Subcutaneous adipose tissue (tissue), 4 donors: ENCODE data around the gene ESYT3. TPM values are rescaled to one million over a fixed set of nuclear protein-coding genes. Genes with fewer than 3 reads are reported as not detected.

Experiments
- total RNA-seq, 4 donors: library from RNA; depleted of rRNA; stranded (reverse); fragments of >200 nt; gene quantifications; one replicate each; pipeline ENCODE4 v1.1.0, GENCODE V29; 2016
- TF ChIP-seq, protein P1 (sequence below): fragments of 450-650 bp; IDR thresholded peaks from one replicate; pipeline ENCODE4 v1.5.1; 2016; ENCODE audit warnings: low read depth, mild to moderate bottlenecking, control low read depth, antibody characterized with exemption, moderate library complexity

ESYT3 gene
- total RNA-seq, 4 donors from 2014 or later = 0.17 to 0.44 TPM; not detected in 2

DNA sequence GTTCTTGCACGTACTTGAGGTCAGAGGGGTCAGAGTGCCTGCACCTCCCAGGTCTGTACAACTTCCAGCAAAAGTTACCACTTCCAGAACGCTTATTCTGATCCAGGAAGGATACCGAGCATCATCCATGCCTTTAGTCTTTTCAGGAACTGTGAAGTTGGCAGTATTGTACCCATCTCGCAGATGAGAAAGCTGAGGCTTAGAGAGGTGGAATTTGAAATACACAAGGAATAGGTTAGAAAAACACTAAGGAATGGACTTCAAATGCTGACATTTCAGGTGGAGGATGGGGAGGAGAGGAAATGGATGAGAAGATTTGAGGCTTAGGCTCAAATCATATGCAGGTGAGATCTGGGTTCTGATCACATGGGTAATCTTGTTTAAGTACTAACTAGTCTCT lies 11.2 kb downstream of the ESYT3 start:
- TF ChIP-seq, protein P1, sequence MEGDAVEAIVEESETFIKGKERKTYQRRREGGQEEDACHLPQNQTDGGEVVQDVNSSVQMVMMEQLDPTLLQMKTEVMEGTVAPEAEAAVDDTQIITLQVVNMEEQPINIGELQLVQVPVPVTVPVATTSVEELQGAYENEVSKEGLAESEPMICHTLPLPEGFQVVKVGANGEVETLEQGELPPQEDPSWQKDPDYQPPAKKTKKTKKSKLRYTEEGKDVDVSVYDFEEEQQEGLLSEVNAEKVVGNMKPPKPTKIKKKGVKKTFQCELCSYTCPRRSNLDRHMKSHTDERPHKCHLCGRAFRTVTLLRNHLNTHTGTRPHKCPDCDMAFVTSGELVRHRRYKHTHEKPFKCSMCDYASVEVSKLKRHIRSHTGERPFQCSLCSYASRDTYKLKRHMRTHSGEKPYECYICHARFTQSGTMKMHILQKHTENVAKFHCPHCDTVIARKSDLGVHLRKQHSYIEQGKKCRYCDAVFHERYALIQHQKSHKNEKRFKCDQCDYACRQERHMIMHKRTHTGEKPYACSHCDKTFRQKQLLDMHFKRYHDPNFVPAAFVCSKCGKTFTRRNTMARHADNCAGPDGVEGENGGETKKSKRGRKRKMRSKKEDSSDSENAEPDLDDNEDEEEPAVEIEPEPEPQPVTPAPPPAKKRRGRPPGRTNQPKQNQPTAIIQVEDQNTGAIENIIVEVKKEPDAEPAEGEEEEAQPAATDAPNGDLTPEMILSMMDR = no peak

DNA sequence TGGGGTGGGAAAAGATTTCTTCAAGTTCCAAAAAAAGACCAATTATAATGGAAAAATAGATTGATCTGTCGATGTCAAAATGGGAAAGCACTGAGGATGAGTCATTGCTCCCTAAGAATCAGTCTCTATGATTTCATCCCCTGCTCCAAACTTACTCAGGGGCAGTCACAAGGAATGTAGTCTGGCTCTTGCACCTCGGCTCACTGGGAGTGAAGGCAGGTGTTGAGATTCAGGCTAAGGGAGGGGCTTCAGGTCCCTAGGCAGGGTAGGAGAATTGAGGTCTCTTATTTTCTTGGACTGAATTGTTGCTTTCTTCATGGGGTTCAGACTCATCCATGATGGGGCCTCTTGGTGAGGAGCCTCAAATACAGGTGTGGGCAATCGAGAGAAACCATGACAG lies 14.2 kb downstream of the ESYT3 start:
- TF ChIP-seq, protein P1 = no peak

DNA sequence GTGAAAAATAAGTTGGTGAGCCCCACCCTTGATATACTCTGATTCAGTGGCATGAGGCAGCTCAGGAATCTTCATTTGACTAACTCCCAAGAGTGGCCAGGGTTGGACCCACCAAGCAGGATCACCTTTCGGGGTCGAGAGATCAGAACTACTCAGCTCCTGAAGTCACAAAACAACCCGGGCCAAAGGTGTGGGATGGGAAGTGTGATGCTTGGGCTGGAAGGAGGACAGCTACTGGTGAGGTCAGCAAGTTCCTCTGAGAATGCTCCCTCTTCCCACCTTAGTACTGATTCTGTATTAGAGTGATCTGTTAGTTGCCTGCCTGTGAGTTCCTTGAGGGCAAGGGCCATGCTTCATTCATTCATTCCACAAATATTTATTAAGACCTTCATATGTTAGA lies 15.1 kb downstream of the ESYT3 start:
- TF ChIP-seq, protein P1 = no peak

DNA sequence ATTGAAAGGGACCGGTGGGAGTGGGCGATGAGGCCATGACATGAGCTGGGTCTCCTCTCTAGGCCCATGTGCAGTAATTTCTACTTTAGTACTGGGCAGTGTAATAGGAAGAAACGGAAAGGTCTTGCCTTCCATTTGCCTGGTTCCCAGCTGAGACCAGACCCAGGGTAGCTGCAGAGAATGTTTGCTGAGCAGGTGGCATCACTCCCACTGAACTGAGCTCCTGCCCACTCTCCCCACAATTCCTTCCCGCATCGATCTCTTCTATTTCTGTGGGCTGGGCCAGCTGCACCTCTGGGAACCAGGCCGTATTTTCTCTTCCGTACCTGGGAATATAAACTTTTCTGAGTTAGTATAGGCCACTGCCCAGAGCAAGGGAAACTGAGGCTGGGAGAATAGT lies 15.8 kb downstream of the ESYT3 start:
- TF ChIP-seq, protein P1 = no peak

DNA sequence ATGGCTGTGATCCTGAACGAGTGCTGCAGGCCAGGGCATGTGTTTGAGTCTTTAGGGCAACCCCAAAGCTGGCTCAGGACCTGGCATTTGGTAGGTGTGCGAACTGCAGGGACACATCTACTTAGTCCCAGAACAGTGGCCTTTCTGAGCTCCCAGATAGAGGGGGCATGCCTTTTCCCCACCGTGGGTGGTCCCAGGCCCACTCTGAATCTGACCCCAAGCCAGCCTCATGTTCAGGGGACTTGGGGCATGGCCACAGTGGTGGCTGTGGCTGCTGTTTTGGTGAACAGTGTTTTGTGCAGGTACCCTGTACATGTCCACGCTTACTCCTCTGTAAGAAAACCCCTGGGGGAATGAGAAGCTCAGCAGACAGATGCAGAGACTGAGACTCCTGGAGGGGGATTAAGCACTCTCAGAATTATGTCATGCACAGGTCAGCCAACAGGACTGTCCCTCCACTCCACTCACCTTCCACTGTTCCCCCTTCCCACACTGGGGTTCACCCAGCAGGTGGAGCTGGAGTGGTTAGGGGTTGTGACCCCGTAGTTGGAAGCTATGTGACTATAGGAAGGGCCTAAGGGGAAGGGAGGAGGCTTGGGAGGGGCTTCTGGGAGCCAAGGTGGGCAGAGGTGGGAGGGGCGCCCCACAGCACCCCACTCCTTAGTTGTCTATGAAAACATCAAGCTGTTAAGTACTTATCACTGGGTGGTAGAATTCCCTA lies 16.4 kb downstream of the ESYT3 start:
- TF ChIP-seq, protein P1 = no peak

DNA sequence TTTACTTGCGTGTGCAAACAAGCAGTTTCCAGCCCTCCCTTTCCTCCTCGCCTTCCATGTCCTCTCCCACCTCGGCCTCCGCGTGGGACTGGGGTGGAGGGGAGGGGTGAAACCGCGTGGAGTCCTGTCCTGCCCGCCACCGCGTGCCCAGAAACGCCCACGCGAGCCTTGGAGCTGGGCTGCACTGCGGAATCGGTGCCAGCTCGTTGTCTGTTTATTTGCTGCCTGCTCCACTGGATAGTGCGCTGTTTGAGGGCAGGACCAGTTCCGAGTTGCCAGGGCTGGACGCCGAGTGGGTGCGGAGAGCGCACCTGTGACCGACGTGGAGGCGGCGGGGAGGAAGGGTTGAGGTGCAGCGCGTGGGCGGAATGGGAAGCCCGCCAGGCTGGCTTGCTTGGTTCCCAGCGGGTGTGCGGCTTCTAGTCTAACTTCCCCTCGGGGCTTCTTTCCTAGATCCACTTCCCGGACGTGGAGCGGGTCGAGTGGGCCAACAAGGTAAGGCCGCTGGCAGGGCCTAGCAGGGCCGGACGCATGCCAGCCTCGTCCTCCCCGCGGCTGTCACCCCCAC lies 17.3 kb downstream of the ESYT3 start:
- TF ChIP-seq, protein P1 = no peak

DNA sequence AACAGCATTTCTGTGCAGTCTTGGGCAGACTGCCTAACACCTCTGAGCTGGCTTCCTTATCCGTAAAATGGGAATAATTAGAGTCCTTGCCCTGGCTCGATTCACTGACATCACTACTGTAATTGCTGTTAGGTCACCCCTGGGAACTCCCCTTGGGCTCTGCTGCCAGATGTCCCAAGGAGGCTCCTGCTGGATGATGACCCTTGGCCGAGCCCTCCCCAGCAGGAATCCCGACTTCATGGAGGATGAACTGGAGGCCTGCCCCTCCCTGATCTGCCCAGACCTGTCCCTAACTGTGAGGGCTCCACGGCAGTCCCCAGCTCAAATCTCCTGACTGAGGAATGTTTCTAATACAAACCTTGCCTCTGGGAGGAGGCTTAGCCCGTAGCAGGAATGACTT lies 18.0 kb downstream of the ESYT3 start:
- TF ChIP-seq, protein P1 = no peak
